ENCODE data around the gene JMJD6.
A peak's percentile ranks its signal among the peaks of the same experiment; 100 is the strongest.

The JMJD6 gene

GRCh38 chr17:76726231-76726775, at the start of gene JMJD6:
JMJD6 (minus strand) TSS chr17:76726606; CDS start chr17:76726475, 131 bp downstream.
- peak; percentile 97 to 98 for DNase-seq (ENCODE audit: low read depth in 2 of 2)
- peak within 1 kb of the TSS; percentile 83 to 89 for H3K4me3 ChIP-seq (replicated peaks in 1 of 2; ENCODE audit: low read depth in 2 of 2, low read length in 2 of 2)
- TF ChIP-seq CTCF (IDR thresholded peaks at IDR 0.05; ENCODE audit: low read depth, low read length), result no peak

- no peak for TF ChIP-seq CTCF (IDR thresholded peaks at IDR 0.05; ENCODE audit: low read depth, low read length)
- no peak for DNase-seq (ENCODE audit: low read depth in 2 of 2)
- no peak overlapping the region for H3K4me3 ChIP-seq (replicated peaks in 1 of 2; ENCODE audit: low read depth in 2 of 2, low read length in 2 of 2)
Observed at GRCh38 chr17:76775021-76775600, 48.7 kb upstream of the JMJD6 start.

GRCh38 chr17:76772842-76773525, 46.6 kb upstream of the JMJD6 start:
- peak; percentile 70 to 87 for DNase-seq (ENCODE audit: low read depth in 2 of 2)
- peak overlapping the region in 1 of 2 donors; percentile 2 for H3K4me3 ChIP-seq (replicated peaks in 1 of 2; ENCODE audit: low read depth in 2 of 2, low read length in 2 of 2)
- no peak for TF ChIP-seq CTCF (IDR thresholded peaks at IDR 0.05; ENCODE audit: low read depth, low read length)

- no peak for DNase-seq (ENCODE audit: low read depth in 2 of 2)
- TF ChIP-seq CTCF (IDR thresholded peaks at IDR 0.05; ENCODE audit: low read depth, low read length), result no peak
- no peak overlapping the region for H3K4me3 ChIP-seq (replicated peaks in 1 of 2; ENCODE audit: low read depth in 2 of 2, low read length in 2 of 2)
Observed at GRCh38 chr17:76758570-76758969, 32.2 kb upstream of the JMJD6 start.

GRCh38 chr17:76757256-76757655, 30.9 kb upstream of the JMJD6 start:
- H3K4me3 ChIP-seq (replicated peaks in 1 of 2; ENCODE audit: low read depth in 2 of 2, low read length in 2 of 2), result no peak overlapping the region
- no peak for TF ChIP-seq CTCF (IDR thresholded peaks at IDR 0.05; ENCODE audit: low read depth, low read length)
- no peak for DNase-seq (ENCODE audit: low read depth in 2 of 2)

GRCh38 chr17:76755285-76755684, 28.9 kb upstream of the JMJD6 start:
- no peak overlapping the region for H3K4me3 ChIP-seq (replicated peaks in 1 of 2; ENCODE audit: low read depth in 2 of 2, low read length in 2 of 2)
- DNase-seq (ENCODE audit: low read depth in 2 of 2), result no peak
- TF ChIP-seq CTCF (IDR thresholded peaks at IDR 0.05; ENCODE audit: low read depth, low read length), result no peak

Measured in cardiac fibroblast (primary cell).